GM04504 (cell line): ENCODE measurements around the gene KRTCAP2.

Experiments
- DNase-seq: peaks from one replicate; pipeline ENCODE4 v3.0.0-alpha.2; 2012; ENCODE audit warnings: low read depth

Gene KRTCAP2

GRCh38 chr1:155183775-155184221, 10.7 kb upstream of the KRTCAP2 start:
- DNase-seq = no peak

- DNase-seq = no peak
These were observed 9.0 kb upstream of the KRTCAP2 start for GRCh38 chr1:155182052-155182550.

GRCh38 chr1:155181371-155182051, 8.4 kb upstream of the KRTCAP2 start:
- no peak for DNase-seq

GRCh38 chr1:155179112-155180031, 6.3 kb upstream of the KRTCAP2 start:
- DNase-seq = no peak

DNA sequence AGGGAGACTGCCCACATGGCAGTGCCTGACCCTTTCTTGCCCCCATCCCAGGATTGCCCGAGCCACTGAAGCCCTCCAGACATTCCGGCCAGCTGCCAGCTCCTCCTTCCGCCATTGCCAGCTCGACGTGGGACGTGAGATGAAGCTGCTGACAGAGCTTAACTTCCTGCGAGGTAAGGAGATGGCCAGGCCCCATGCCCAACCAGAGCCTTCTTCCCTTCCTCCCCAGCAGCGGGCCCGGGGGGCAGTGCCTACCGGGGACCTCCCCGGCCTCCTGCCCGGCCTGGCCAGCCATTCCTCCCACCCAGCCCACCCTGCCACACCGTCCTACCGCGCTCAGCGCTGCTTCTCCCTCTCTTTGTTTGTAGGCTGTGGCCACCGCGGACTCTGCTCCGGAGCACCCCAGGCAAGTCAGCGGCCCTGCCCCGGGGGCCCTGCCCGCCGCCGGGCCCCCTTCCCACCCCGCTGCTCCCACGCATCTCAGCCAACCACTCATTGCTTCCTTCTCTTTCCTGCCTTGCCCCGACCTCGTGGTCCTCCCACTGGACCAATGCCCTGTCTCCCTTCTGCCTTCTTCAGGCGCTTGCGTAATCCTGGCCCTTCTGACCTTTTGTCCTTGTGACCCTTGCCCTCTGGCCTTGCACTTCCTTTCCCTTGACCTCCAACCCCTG, 5.5 kb upstream of the KRTCAP2 start:
- no peak for DNase-seq

- no peak for DNase-seq
These were observed 4.8 kb upstream of the KRTCAP2 start for GRCh38 chr1:155177918-155178281.

DNA sequence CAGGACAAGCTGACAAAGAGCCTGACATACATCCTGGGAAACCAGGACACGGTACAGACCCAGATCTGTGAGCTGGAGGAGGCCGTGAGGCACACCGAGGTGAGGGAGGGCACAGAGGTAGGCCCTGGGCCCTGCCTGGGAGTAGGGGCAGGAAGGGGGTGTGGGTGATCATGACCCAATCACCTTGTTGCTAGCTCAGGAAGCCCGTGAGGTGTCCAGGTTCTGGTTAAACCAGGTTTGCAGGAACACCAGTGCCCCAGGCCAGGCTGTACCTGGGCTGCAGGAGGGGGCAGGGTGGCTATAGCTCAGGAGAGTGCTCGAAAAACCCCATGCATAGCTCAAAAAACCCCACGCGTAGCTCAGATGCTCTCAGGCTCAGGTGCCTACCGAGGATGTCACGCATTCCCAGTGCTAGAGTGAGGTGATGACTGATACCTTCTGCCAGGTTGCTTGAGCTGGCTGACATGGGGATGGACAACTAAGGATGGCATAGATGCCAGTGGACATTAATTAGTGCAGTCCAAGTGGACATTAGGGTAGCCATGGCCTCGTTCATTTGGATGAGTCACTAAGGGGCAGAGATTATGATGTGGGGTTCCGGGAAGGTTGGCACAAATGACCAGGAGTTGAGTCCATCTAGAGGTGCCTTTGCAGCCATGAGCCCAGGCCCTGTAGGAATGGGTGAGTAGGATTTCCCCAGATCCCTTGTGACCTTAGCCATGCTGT, 4.3 kb upstream of the KRTCAP2 start:
- no peak for DNase-seq

GRCh38 chr1:155176544-155177071, 3.5 kb upstream of the KRTCAP2 start:
- peak; percentile 49 for DNase-seq

GRCh38 chr1:155175927-155176371, 2.8 kb upstream of the KRTCAP2 start:
- DNase-seq = no peak

GRCh38 chr1:155175281-155175926, 2.3 kb upstream of the KRTCAP2 start:
- no peak for DNase-seq

DNA sequence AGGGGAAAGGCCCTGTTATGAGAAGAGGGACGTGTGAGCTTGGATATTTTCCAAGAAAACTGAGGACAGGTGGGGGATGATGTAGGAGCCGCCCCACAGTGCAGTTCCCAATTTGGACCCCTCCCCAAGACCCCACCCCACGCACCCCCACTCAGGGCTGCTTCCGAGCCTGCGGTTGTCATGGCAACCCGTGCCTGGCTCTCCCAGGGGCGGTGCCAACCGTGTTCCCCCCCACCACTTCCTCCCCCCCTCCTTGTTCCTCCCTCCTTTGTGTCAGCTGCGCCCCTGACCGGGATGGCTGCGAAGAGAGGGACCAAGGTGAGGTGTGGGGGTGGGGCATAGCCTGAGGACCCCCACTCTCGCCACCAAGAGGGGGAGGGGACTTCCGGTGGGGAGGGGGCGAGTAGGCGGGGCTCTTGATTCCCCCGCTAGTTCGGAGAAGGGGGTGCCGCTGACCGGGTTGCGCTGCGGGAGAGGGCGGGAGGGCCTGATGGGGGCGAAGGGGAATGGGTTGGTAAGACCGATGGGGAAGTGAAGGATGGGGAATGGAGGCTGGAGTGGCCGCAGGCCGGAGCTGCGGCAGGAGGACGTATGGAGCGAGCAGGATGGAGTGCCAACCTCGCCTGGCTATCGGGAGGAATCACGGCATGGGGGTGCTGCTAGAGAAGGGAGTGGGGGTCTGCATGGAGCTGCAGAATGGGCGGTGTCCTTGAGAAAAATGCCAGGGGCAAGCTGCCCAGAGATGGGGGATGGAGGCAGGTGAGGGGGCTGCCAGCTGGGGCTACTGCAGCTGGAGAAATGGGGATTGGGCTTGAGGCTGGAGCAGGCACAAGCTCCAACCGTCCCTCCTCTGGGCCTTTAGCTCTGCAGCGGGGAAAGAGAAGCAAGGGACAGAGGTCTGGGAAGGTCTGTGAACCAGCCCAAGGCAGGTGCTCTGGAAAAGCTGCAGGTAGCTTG, 1.5 kb upstream of the KRTCAP2 start:
- no peak for DNase-seq

DNA sequence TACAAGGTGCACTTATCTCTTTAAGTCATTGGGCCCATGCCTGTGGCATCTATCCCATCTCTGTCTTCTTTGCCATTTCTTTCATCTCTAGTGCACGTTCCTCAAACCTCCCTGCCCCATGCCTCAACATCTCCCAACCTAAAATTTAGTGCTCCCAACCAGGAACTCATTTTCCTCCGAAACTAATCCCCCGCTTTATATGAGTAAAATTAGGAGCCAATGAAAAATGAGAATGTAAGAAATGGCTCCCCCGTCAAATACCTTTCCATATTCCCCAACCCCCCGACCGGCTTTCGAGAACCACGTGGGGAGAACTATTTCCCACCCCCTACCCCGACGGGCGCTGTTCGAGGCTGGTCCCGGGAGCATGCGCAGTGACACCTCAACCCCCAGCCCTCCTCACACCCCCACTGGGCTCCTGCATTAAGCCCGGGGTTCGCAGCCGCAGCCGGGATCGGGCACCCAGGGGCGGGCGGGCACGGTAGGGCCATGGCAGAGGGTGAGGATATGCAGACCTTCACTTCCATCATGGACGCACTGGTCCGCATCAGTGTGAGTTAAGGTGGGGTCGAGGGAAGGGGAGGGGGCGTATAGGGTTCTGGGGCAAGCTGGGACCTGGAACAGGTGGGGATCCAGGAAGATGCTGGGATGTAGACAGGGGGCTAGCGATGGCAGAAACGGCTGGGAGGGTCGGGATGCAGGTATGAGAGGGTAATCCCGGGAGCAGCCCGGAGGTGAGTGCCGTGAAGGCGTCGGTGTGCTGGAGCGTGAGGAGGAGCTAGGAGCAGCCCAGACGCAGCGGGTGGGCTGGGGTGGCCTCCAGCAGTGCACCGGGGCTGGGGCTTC, 597 bp upstream of the KRTCAP2 start, which contains the start of gene TRIM46:
Gene TRIM46, plus strand, starts transcription at position 372 of the 846 bp plus-strand sequence. Its CDS starts 118 bp downstream, at position 490.
- DNase-seq = no peak

DNA sequence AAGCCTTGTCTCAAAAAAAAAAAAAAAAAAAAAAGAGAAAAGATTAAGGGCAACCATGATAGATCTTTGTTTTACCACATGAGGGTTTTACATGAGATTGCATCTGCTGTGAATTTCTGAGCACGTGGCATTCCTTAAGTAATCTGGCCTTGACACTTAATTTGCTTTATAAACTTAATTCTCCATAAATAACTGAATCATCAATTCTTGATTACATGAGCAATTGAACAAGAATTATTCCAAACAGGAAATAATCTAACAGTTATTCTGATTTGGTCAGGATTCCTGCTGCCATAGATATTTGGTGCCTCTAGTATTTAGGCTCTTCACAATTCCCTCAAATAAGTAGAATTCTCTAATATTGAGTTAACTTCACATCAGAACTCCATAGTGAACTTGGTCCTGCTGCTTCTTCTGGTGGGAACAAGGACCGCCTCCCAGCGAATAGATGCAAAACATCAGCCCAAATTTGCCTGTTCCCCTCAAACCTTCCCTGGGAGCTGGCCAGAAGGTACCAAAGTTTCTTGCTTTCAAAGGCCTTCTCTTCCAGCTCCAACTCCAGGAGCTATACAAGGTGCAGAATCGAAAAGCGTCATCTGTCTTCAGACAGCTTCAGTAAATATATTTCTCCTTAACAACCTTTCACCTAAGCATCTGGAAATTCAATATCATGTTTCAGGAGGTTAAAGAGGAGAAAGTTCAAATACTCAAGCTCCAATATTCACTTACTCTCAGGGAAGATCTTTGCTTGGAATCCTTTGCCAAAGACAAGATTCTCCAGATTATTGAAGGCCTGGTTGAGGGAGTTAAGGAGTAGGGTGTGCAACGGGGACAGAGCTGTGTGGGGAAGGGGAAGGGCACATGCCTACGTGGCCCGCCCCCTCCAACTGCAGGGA, 1.0 kb downstream of the KRTCAP2 start:
- DNase-seq = no peak

- DNase-seq = no peak
These were observed 2.3 kb downstream of the KRTCAP2 start for GRCh38 chr1:155170806-155171205.

- DNase-seq = no peak
These were observed 2.9 kb downstream of the KRTCAP2 start for GRCh38 chr1:155170101-155170785.

GRCh38 chr1:155169541-155169940, 3.6 kb downstream of the KRTCAP2 start:
- DNase-seq = no peak
